ENCODE data around the gene SNX4.

DNA sequence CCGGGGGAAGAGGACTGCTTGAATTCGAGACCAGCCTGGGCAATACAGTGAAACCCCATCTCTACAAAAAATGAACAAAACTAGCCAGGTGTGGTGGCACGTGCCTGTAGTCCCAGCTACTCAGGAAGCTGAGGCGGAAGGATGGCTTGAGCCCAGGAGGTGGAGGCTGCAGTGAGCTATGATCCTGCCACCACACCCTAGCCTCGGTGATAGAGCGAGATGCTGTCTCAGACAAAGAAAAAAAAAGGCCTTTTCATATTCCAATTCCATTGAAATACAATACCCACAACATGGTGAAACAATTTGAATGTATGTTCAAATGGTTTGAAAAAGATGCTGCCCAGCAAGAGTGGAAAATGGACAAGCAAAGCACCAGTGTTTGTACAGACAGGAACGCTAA, 83.1 kb downstream of the SNX4 start:
- no peak for TF ChIP-seq POLR2A (IDR thresholded peaks at IDR 0.05; ENCODE audit: control extremely low read depth in 1 of 2, low read depth in 2 of 2, low read length in 2 of 2)
- TF ChIP-seq, protein P1, sequence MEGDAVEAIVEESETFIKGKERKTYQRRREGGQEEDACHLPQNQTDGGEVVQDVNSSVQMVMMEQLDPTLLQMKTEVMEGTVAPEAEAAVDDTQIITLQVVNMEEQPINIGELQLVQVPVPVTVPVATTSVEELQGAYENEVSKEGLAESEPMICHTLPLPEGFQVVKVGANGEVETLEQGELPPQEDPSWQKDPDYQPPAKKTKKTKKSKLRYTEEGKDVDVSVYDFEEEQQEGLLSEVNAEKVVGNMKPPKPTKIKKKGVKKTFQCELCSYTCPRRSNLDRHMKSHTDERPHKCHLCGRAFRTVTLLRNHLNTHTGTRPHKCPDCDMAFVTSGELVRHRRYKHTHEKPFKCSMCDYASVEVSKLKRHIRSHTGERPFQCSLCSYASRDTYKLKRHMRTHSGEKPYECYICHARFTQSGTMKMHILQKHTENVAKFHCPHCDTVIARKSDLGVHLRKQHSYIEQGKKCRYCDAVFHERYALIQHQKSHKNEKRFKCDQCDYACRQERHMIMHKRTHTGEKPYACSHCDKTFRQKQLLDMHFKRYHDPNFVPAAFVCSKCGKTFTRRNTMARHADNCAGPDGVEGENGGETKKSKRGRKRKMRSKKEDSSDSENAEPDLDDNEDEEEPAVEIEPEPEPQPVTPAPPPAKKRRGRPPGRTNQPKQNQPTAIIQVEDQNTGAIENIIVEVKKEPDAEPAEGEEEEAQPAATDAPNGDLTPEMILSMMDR (IDR thresholded peaks at IDR 0.05; ENCODE audit: control extremely low read depth in 1 of 3, insufficient read depth in 1 of 3, low read depth in 1 of 3, low read length in 3 of 3) = no peak
- TF ChIP-seq KDM5A (IDR thresholded peaks at IDR 0.05; ENCODE audit: low read length) = no peak
- TF ChIP-seq, protein P2, sequence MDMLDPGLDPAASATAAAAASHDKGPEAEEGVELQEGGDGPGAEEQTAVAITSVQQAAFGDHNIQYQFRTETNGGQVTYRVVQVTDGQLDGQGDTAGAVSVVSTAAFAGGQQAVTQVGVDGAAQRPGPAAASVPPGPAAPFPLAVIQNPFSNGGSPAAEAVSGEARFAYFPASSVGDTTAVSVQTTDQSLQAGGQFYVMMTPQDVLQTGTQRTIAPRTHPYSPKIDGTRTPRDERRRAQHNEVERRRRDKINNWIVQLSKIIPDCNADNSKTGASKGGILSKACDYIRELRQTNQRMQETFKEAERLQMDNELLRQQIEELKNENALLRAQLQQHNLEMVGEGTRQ (IDR thresholded peaks at IDR 0.05; ENCODE audit: low read length) = no peak
